ENCODE results near the gene COL19A1. TPM values are rescaled to one million over a fixed set of nuclear protein-coding genes. Genes with fewer than 3 reads are reported as not detected.

Gene COL19A1
- 1.2 TPM in 1 of 2 replicates, not detected in the other for total RNA-seq (ENCODE audit: low replicate concordance)

DNA sequence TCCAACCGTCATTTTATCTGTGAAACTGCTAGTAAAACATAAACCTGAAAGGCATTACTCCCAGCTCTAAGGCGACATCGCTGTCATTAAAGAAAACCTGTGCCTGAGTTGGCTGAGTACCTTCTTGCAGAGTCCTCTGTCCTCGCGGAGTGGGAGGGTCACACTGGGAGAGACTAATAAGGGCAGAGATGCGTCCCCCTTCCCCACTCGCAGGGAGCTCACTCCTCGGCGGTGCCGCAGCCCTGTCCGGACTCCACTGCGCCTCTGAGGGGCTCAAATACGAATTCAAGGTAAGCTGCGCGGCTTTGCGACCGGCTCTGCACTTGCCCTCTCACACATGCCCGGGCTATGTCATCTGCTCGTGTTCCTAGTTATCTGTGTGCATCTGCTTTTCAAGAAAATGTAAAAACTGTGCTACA lies at the start of gene COL19A1:
COL19A1 (plus strand) TSS at position 206 of the 419 bp plus-strand sequence. CDS start 13,012 bp downstream, outside the sequence.

Other genes with a start within 250 kb of the COL19A1 start
- 12.1 and 24.9 TPM in 2 replicates for gene LMBRD1, start 69.5 kb upstream of the COL19A1 start, total RNA-seq (ENCODE audit: low replicate concordance)

Data from smooth muscle cell of the coronary artery (primary cell).